Central memory CD4-positive, alpha-beta T cell (primary cell): ENCODE data around the gene SGIP1.
"Not testable (repeated sequence)": the region's sequence is repeated elsewhere in the genome, so short reads cannot be mapped to it uniquely, and the experiment has no call there.

Source experiments
- DNase-seq: peaks from one replicate; pipeline ENCODE4 v3.0.0; 2022

The SGIP1 gene

DNA sequence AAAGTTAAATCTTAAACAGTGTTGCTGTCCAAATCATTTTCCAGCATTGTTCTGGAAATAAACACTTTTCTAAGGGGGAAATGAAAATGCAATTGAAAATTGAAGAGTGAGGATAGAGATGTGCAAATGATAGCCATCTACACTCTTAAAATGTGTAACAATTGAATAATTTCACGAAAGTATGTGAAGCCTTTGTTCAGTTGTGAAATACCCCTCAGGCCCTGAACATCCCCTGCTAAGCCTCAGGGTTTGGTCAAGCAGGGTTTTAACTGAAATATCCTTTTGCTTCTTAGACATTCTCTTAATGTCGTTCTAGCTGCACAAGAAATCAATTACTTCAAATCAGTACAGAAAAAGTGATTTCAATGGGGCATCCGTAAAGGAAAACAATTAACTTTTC, 152.5 kb downstream of the SGIP1 start:
- DNase-seq: no peak

- no peak for DNase-seq
Measured at GRCh38 chr1:66687358-66687757, 153.4 kb downstream of the SGIP1 start.

GRCh38 chr1:66690666-66691381, 156.9 kb downstream of the SGIP1 start:
- no peak for DNase-seq

GRCh38 chr1:66692681-66693080, 158.7 kb downstream of the SGIP1 start:
- no peak for DNase-seq

- no peak for DNase-seq
Measured at GRCh38 chr1:66693856-66694255, 159.9 kb downstream of the SGIP1 start.

- DNase-seq: no peak
Measured at GRCh38 chr1:66695116-66695515, 161.2 kb downstream of the SGIP1 start.

DNA sequence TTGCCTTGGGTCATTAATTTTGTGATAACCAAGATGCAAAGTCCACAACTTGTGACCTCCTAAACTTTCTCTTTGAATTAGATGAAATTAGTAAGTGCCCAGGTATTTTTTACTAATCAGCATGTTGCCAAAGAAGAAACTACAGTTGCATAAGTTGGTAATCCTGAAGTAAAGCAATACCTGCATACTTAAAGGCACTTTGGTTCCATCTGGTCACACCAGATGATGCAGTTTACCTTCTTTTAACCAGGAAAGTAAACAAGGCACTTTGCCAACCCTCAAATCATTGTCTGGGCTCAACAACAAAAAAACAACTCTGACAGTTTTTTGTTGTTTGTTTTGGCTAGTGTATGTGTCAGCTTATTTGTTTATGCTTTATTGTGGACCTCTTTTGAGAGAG, 162.8 kb downstream of the SGIP1 start:
- DNase-seq: no peak

GRCh38 chr1:66699213-66699612, 165.3 kb downstream of the SGIP1 start:
- no peak for DNase-seq

GRCh38 chr1:66704177-66704875, 170.4 kb downstream of the SGIP1 start:
- no peak for DNase-seq

GRCh38 chr1:66705110-66705509, 171.2 kb downstream of the SGIP1 start:
- no peak for DNase-seq

DNA sequence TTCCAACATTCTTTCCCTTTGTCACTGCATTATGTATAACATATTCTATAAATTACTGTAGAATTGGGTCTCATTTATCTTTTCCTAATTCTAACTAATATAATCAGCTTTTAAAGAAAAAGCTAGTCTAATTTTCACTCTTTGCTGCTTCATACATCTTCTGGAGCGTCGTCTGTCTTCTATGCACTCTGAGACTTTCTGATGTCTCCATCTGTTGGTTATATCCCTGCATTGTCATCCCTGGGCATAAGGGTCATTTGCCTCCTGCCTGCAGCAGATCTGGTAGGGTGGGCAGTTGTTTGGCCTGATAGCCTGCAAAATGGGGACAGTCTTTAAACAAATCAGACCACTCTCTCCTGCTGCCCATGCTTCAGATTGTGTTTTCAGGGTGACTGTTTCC, 177.5 kb downstream of the SGIP1 start:
- no peak for DNase-seq

DNA sequence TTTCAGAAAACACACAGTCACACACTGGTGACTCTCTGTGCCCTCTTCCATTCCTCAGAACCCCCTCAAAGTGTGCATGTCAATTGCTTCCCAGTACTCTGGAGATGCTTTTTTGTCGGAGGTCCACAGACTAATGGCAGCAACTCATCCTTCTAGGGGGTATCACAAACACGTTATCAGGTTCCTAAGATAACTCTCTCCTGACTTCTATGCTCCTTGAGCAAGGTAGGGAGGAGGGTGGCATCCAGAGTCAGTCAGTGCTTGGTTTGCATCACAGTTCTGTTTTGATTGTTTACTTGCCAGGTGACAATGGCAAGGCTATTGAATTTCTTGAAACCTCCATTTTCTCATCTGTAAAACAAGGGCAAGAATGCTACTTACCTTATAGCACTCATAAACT, 178.9 kb downstream of the SGIP1 start:
- no peak for DNase-seq

- no peak for DNase-seq
Measured at GRCh38 chr1:66723985-66724384, 190.0 kb downstream of the SGIP1 start.

- DNase-seq: peak; percentile 55
Measured at GRCh38 chr1:66725885-66726665, 192.1 kb downstream of the SGIP1 start.

GRCh38 chr1:66728021-66728420, 194.1 kb downstream of the SGIP1 start:
- DNase-seq: no peak

GRCh38 chr1:66728716-66729115, 194.8 kb downstream of the SGIP1 start:
- DNase-seq: not testable (repeated sequence)

- peak; percentile 6 for DNase-seq
Measured at GRCh38 chr1:66729119-66729518, 195.2 kb downstream of the SGIP1 start.

DNA sequence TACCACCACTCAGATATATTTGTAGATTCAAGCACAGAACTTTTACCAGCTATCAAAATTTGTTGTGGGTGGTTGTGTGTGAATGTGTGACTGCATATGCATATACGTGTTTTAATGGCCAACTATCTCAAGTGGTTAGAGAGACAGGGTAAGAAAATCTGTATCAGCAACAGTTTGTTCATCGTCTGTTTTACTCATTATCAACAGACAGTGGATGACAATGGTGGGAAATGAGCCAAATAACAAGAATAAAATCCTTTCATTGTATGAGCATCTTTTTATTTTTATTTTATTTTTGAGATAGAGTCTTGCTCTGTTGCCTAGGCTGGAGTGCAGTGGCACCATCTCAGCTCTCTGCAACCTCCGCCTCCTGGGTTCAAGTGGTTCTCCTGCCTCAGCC, 195.6 kb downstream of the SGIP1 start:
- DNase-seq: no peak

DNA sequence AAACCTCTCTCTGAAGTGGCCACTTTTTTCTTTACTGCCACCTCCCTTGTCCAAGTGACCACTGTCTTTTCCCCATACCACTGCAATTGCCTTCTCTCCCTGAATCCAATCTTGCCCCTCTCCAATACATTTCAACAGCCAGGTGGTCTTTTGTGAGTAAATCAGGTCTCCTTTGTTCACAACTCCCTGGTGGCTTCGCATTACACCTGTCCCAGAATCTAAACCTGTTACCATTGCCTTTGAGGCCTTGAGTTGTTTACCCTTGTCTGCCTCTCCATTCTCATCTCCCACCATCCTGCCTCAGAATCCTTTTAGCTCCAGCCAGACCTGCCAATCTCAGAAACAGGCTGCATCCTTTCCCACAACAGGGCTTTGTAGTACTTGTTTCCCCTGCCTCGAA, 196.5 kb downstream of the SGIP1 start:
- DNase-seq: no peak

DNA sequence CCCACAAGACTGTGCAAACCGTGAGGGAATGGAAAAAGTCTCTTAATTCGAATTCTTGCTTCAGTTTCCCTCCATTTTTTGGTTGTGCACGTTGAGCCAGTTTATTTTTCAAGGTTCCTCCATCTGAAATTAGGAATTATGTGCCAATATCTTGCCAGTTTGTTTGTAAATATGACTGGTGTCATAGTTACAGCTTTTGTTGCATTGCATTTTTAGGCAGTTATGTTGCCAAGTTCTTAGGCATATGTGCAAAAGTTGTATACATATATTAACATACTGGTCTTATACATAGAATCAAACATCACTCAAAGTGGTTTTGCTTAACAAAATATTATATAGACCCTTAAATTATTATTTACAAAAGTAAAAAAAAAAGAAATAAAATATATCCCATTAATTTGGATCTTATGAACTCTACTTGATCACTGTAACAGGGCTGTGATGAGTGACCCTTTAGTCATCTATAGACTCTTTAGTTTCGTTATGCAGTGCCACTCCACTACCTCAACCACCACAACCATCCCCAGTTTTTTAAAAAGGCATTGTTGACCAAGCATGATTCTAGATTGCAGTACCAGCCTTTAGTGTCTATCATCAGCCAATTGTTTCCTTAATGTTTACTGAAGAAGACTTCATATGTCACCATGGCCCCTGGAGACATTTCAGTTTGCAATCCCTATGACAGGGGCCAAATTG, 197.4 kb downstream of the SGIP1 start:
- no peak for DNase-seq

DNA sequence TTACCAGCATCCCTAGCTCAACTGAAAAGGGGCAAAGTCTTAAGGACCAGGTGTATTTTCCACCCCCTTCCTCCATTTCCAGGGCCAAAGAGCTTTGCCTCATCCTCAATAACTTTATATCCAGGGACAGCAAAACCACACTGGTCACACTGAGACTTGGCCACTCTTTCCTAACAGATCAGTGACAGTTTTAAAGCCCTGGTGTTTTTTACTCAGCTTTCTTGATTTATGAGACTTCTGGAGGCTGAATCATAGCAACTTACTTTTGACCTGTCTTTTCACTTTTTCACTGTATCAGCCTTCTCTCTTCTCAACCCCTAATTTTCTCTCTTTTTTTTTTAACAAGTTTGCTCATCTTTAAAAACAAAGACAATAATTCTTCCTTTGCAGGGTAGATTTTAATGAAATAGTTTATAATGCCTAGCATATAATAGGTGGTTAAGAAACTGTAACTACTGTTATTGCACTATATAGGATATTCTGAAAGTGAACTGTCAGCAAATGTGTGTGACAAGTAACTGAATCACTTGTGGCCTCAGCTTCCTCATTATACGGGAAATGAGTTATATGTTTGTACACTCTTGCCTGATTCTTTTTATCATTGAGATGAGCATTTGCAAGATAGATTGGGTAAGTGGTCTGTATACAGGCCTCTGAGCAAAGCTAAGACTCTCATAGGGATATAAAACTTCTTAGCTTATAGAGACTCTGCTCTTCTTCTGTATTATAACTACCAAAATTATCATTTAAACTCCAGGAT, 198.6 kb downstream of the SGIP1 start:
- no peak for DNase-seq

- DNase-seq: no peak
Measured at GRCh38 chr1:66733348-66734017, 199.5 kb downstream of the SGIP1 start.
